Endothelial cell of umbilical vein (primary cell): ENCODE data around the gene NKRF. TPM values are rescaled to one million over a fixed set of nuclear protein-coding genes. Genes with fewer than 3 reads are reported as not detected.

Source experiments
- BruUV-seq: library from RNA; stranded (reverse); fragments of 400-500 nt; replicated peaks from 2 replicates; lab custom pipeline; 2021; lab: Mats Ljungman, UMichigan
- CTCF ChIA-PET: fragments of 300-600, 350-600 bp; sonication (Branson Sonifier 250); formaldehyde crosslinking; loops from one replicate; lab custom pipeline; 2021; ENCODE audit warnings: antibody characterized with exemption, inconsistent platforms; lab: Charles Lee
- POLR2A ChIA-PET: fragments of 300-600, 350-600 bp; sonication (Branson Sonifier 250); formaldehyde crosslinking; loops from one replicate; lab custom pipeline; 2021; ENCODE audit warnings: antibody characterized with exemption, inconsistent platforms; lab: Charles Lee
- DNase-seq: peaks from one replicate; pipeline ENCODE4 v3.0.0-alpha.2; 2011; ENCODE audit warnings: low read depth, low spot score
- FAIRE-seq: peaks from 2 replicates; lab custom pipeline; 2011; peaks lifted over from hg19 to GRCh38; lab: Jason Lieb, UNC
- H2AFZ ChIP-seq: 2 replicates; pipeline ENCODE4 v1.6.0; 2012; ENCODE audit warnings: low read depth, low read length, control low read depth, inconsistent platforms
- H3K27ac ChIP-seq: 2 replicates; pipeline ENCODE4 v1.5.1; 2011; ENCODE audit warnings: low read depth, mild to moderate bottlenecking, control low read depth, low read length, moderate library complexity; ENCODE audit not compliant: insufficient read depth
- H3K27me3 ChIP-seq, 2 experiments: 2 replicates each; pipeline versions ENCODE4 v1.6.0 to v1.6.1; 2011; ENCODE audit warnings: low read length in 2 of 2, mixed read lengths in 1 of 2; ENCODE audit not compliant: control insufficient read depth in 2 of 2, insufficient read depth in 2 of 2
- H3K36me3 ChIP-seq, 2 experiments: 2 replicates in 1 of 2; 3 replicates in 1 of 2; pipeline ENCODE4 v1.5.1; 2011; ENCODE audit warnings: low read length in 2 of 2, mild to moderate bottlenecking in 1 of 2, moderate library complexity in 1 of 2; ENCODE audit not compliant: control insufficient read depth in 2 of 2, insufficient read depth in 2 of 2; ENCODE audit errors: extremely low read depth in 1 of 2
- H3K4me1 ChIP-seq: 3 replicates; pipeline ENCODE4 v1.5.1; 2011; ENCODE audit warnings: mild to moderate bottlenecking, low read length; ENCODE audit not compliant: control insufficient read depth, insufficient read depth; ENCODE audit errors: extremely low read depth
- H3K4me2 ChIP-seq: 2 replicates; pipeline ENCODE4 v1.6.1; 2011; ENCODE audit warnings: low read length, control low read depth, mixed read lengths; ENCODE audit not compliant: insufficient read depth
- H3K4me3 ChIP-seq, 3 experiments: fragments of 200-600 bp in 1 of 3; sonication (generic), shearing (Covaris generic) in 1 of 3; replicated peaks in 1 of 3; 2 replicates each; pipeline ENCODE4 v1.5.1; 2011 to 2016; ENCODE audit warnings: control low read depth in 3 of 3, low read length in 3 of 3, mild to moderate bottlenecking in 2 of 3, inconsistent platforms in 1 of 3, low read depth in 1 of 3, moderate library complexity in 1 of 3; ENCODE audit not compliant: insufficient read depth in 1 of 3
- H3K79me2 ChIP-seq: 2 replicates; pipeline ENCODE4 v1.6.0; 2012; ENCODE audit warnings: low read length, inconsistent platforms; ENCODE audit not compliant: control insufficient read depth, insufficient read depth
- H3K9ac ChIP-seq: replicated peaks from 2 replicates; pipeline ENCODE3; 2011; ENCODE audit warnings: low read length, control low read depth; ENCODE audit not compliant: insufficient read depth; ENCODE audit errors: extremely low read depth
- H3K9me1 ChIP-seq: replicated peaks from 3 replicates; pipeline ENCODE4 v1.6.0; 2011; ENCODE audit warnings: mild to moderate bottlenecking, low read length; ENCODE audit not compliant: control insufficient read depth, insufficient read depth; ENCODE audit errors: extremely low read depth
- H3K9me3 ChIP-seq: replicated peaks from 2 replicates; pipeline ENCODE4 v1.5.1; 2012; ENCODE audit warnings: low read length, inconsistent platforms; ENCODE audit not compliant: control insufficient read depth, insufficient read depth
- H4K20me1 ChIP-seq: replicated peaks from 2 replicates; pipeline ENCODE3; 2011; ENCODE audit warnings: mild to moderate bottlenecking, low read length; ENCODE audit not compliant: control insufficient read depth, insufficient read depth; ENCODE audit errors: extremely low read depth
- EZH2 ChIP-seq: IDR thresholded peaks from 2 replicates; pipeline ENCODE4 v1.6.1; 2012; ENCODE audit warnings: borderline replicate concordance, low read depth, mild to moderate bottlenecking, moderate library complexity, low read length, inconsistent platforms; ENCODE audit not compliant: severe bottlenecking
- FOS ChIP-seq: IDR thresholded peaks from 2 replicates; pipeline ENCODE4 v1.6.1; 2011; ENCODE audit warnings: mild to moderate bottlenecking, low read length, moderate library complexity, borderline replicate concordance; ENCODE audit not compliant: insufficient read depth
- GATA2 ChIP-seq: IDR thresholded peaks from 2 replicates; pipeline ENCODE4 v1.7.0; 2011; ENCODE audit warnings: low read depth, mild to moderate bottlenecking, moderate library complexity, mixed read lengths, low read length; ENCODE audit not compliant: insufficient read length, insufficient read depth
- JUN ChIP-seq: IDR thresholded peaks from 2 replicates; pipeline ENCODE4 v1.6.1; 2011; ENCODE audit warnings: borderline replicate concordance, low read depth; ENCODE audit not compliant: insufficient read length, insufficient read depth
- MAX ChIP-seq: IDR thresholded peaks from 2 replicates; pipeline ENCODE4 v1.6.1; 2011; ENCODE audit not compliant: insufficient read depth, insufficient read length
- MYC ChIP-seq: IDR thresholded peaks from one replicate; pipeline ENCODE4 v1.6.1; 2011; ENCODE audit warnings: mild to moderate bottlenecking, low read depth, low read length
- POLR2A ChIP-seq: IDR thresholded peaks from 2 replicates; pipeline ENCODE4 v1.6.1; 2012; ENCODE audit warnings: low read depth, mild to moderate bottlenecking, control low read depth, low read length
- POLR2AphosphoS5 ChIP-seq: IDR thresholded peaks from 2 replicates; pipeline ENCODE4 v1.6.1; 2012; ENCODE audit warnings: low read depth, mild to moderate bottlenecking, control low read depth, low read length, moderate library complexity; ENCODE audit not compliant: insufficient read depth
- dilution Hi-C: fragments of 300-500 bp; cut with MboI; formaldehyde crosslinking; loops from one replicate; pipeline ENCODE4 v1.15.0; 2019; ENCODE audit warnings: low sequenced_read_pairs; ENCODE audit not compliant: extremely low pct_ligation_motif_present
- intact Hi-C: fragments of 100-400 bp; cut with micrococcal nuclease; formaldehyde crosslinking; loops from one replicate; pipeline ENCODE4 v1.10.0; 2022
- polyA plus RNA-seq, 4 experiments: library from polyadenylated mRNA; depleted of rRNA in 3 of 4; stranded (reverse) in 3 of 4; unstranded in 1 of 4; fragments of >200 nt; gene quantifications; 2 replicates each; pipeline versions ENCODE4 v1.2.1 to v1.2.3, GENCODE V29; 2011 to 2012; ENCODE audit warnings: missing spikeins in 1 of 4
- total RNA-seq: library from RNA; stranded (reverse); gene quantifications from 2 replicates; pipeline ENCODE4 v1.2.3, GENCODE V29; 2021
- TF ChIP-seq, protein P1 (sequence below), 2 donors: IDR thresholded peaks; 1 replicate in 1 of 2; 2 replicates in 1 of 2; pipeline ENCODE4 v1.5.1; 2011; ENCODE audit warnings: low read length in 2 of 2, mild to moderate bottlenecking in 2 of 2, moderate library complexity in 2 of 2, control low read depth in 1 of 2, inconsistent platforms in 1 of 2, low read depth in 1 of 2; ENCODE audit not compliant: insufficient read depth in 1 of 2; ENCODE audit errors: extremely low read depth in 1 of 2

NKRF gene
- total and polyA plus RNA-seq, 2 donors (not counting 3 experiments of a cell fraction or from before 2014, with no cell fraction given): 2.8 to 12.0 TPM

GRCh38 chrX:119579414-119579813 is 26.8 kb downstream of the NKRF start:
- no peak for TF ChIP-seq FOS
- TF ChIP-seq, protein P1, sequence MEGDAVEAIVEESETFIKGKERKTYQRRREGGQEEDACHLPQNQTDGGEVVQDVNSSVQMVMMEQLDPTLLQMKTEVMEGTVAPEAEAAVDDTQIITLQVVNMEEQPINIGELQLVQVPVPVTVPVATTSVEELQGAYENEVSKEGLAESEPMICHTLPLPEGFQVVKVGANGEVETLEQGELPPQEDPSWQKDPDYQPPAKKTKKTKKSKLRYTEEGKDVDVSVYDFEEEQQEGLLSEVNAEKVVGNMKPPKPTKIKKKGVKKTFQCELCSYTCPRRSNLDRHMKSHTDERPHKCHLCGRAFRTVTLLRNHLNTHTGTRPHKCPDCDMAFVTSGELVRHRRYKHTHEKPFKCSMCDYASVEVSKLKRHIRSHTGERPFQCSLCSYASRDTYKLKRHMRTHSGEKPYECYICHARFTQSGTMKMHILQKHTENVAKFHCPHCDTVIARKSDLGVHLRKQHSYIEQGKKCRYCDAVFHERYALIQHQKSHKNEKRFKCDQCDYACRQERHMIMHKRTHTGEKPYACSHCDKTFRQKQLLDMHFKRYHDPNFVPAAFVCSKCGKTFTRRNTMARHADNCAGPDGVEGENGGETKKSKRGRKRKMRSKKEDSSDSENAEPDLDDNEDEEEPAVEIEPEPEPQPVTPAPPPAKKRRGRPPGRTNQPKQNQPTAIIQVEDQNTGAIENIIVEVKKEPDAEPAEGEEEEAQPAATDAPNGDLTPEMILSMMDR (IDR thresholded peaks at IDR 0.05; ENCODE audit: extremely low read depth in 1 of 2, insufficient read depth in 1 of 2, low read depth in 1 of 2, low read length in 2 of 2): no peak
- TF ChIP-seq POLR2AphosphoS5: no peak
- TF ChIP-seq GATA2: no peak
- no peak for TF ChIP-seq MAX
- TF ChIP-seq EZH2: no peak
- no peak for TF ChIP-seq JUN
- no peak for TF ChIP-seq POLR2A
- no peak for TF ChIP-seq MYC

More at GRCh38 chrX:119579414-119579813, 26.8 kb downstream of the NKRF start:
- ChIA-PET POLR2A (no interaction called here), CTCF (interaction anchor here (1.5 kb wide), 1 partner anchor 31 kb away, joined by 3 read pairs; no protein-coding TSS in a partner anchor)
- Histone ChIP-seq H3K79me2 (peaks cover 10% of the 10 kb centered on the region), H3K4me1 (peaks cover 6% of the 10 kb centered on the region), H3K9me3 (no peaks in the 10 kb centered on the region), H3K27ac (no peak overlapping the region), H3K9ac (no peak overlapping the region), H3K36me3 (no peaks in the 10 kb centered on the region), H2AFZ (no peak overlapping the region), H3K4me2 (no peak overlapping the region), H3K27me3 (no peaks in the 10 kb centered on the region), H4K20me1 (no peaks in the 10 kb centered on the region), H3K4me3 (no peak overlapping the region), H3K9me1 (no peaks in the 10 kb centered on the region)
- FAIRE-seq (no peak), DNase-seq (no peak)
- dilution Hi-C loops (no loop called here), intact Hi-C loops (no loop called here)
- no TSS peak for BruUV-seq
